DMS53 treated with DMSO at 0.1 percent for 48 hours (cell line): Measurements from ENCODE around the gene SEZ6.

Source experiments
- DNase-seq: peaks from one replicate; lab custom pipeline; 2025; ENCODE audit not compliant: unreplicated experiment; lab: John Stamatoyannopoulos, UW

The SEZ6 gene

GRCh38 chr17:28907709-28908475 lies 97.9 kb downstream of the SEZ6 start:
- no peak for DNase-seq

GRCh38 chr17:28906706-28907438 lies 99.0 kb downstream of the SEZ6 start:
- no peak for DNase-seq

GRCh38 chr17:28906276-28906675 lies 99.6 kb downstream of the SEZ6 start:
- DNase-seq: no peak
